Endothelial cell of umbilical vein (primary cell): ENCODE results near the gene FAM3A. TPM values are rescaled to one million over a fixed set of nuclear protein-coding genes. Genes with fewer than 3 reads are reported as not detected.

Source experiments
- BruUV-seq: library from RNA; stranded (reverse); fragments of 400-500 nt; replicated peaks from 2 replicates; lab custom pipeline; 2021; lab: Mats Ljungman, UMichigan
- CTCF ChIA-PET: fragments of 300-600, 350-600 bp; sonication (Branson Sonifier 250); formaldehyde crosslinking; loops from one replicate; lab custom pipeline; 2021; ENCODE audit warnings: antibody characterized with exemption, inconsistent platforms; lab: Charles Lee
- POLR2A ChIA-PET: fragments of 300-600, 350-600 bp; sonication (Branson Sonifier 250); formaldehyde crosslinking; loops from one replicate; lab custom pipeline; 2021; ENCODE audit warnings: antibody characterized with exemption, inconsistent platforms; lab: Charles Lee
- DNase-seq: peaks from one replicate; pipeline ENCODE4 v3.0.0-alpha.2; 2011; ENCODE audit warnings: low read depth, low spot score
- FAIRE-seq: peaks from 2 replicates; lab custom pipeline; 2011; peaks lifted over from hg19 to GRCh38; lab: Jason Lieb, UNC
- H2AFZ ChIP-seq: 2 replicates; pipeline ENCODE4 v1.6.0; 2012; ENCODE audit warnings: low read depth, low read length, control low read depth, inconsistent platforms
- H3K27ac ChIP-seq: 2 replicates; pipeline ENCODE4 v1.5.1; 2011; ENCODE audit warnings: low read depth, mild to moderate bottlenecking, control low read depth, low read length, moderate library complexity; ENCODE audit not compliant: insufficient read depth
- H3K27me3 ChIP-seq, 2 experiments: 2 replicates each; pipeline versions ENCODE4 v1.6.0 to v1.6.1; 2011; ENCODE audit warnings: low read length in 2 of 2, mixed read lengths in 1 of 2; ENCODE audit not compliant: control insufficient read depth in 2 of 2, insufficient read depth in 2 of 2
- H3K36me3 ChIP-seq, 2 experiments: 2 replicates in 1 of 2; 3 replicates in 1 of 2; pipeline ENCODE4 v1.5.1; 2011; ENCODE audit warnings: low read length in 2 of 2, mild to moderate bottlenecking in 1 of 2, moderate library complexity in 1 of 2; ENCODE audit not compliant: control insufficient read depth in 2 of 2, insufficient read depth in 2 of 2; ENCODE audit errors: extremely low read depth in 1 of 2
- H3K4me1 ChIP-seq: 3 replicates; pipeline ENCODE4 v1.5.1; 2011; ENCODE audit warnings: mild to moderate bottlenecking, low read length; ENCODE audit not compliant: control insufficient read depth, insufficient read depth; ENCODE audit errors: extremely low read depth
- H3K4me2 ChIP-seq: 2 replicates; pipeline ENCODE4 v1.6.1; 2011; ENCODE audit warnings: low read length, control low read depth, mixed read lengths; ENCODE audit not compliant: insufficient read depth
- H3K4me3 ChIP-seq, 3 experiments: fragments of 200-600 bp in 1 of 3; sonication (generic), shearing (Covaris generic) in 1 of 3; replicated peaks in 1 of 3; 2 replicates each; pipeline ENCODE4 v1.5.1; 2011 to 2016; ENCODE audit warnings: control low read depth in 3 of 3, low read length in 3 of 3, mild to moderate bottlenecking in 2 of 3, inconsistent platforms in 1 of 3, low read depth in 1 of 3, moderate library complexity in 1 of 3; ENCODE audit not compliant: insufficient read depth in 1 of 3
- H3K79me2 ChIP-seq: 2 replicates; pipeline ENCODE4 v1.6.0; 2012; ENCODE audit warnings: low read length, inconsistent platforms; ENCODE audit not compliant: control insufficient read depth, insufficient read depth
- H3K9ac ChIP-seq: replicated peaks from 2 replicates; pipeline ENCODE3; 2011; ENCODE audit warnings: low read length, control low read depth; ENCODE audit not compliant: insufficient read depth; ENCODE audit errors: extremely low read depth
- H3K9me1 ChIP-seq: replicated peaks from 3 replicates; pipeline ENCODE4 v1.6.0; 2011; ENCODE audit warnings: mild to moderate bottlenecking, low read length; ENCODE audit not compliant: control insufficient read depth, insufficient read depth; ENCODE audit errors: extremely low read depth
- H3K9me3 ChIP-seq: replicated peaks from 2 replicates; pipeline ENCODE4 v1.5.1; 2012; ENCODE audit warnings: low read length, inconsistent platforms; ENCODE audit not compliant: control insufficient read depth, insufficient read depth
- H4K20me1 ChIP-seq: replicated peaks from 2 replicates; pipeline ENCODE3; 2011; ENCODE audit warnings: mild to moderate bottlenecking, low read length; ENCODE audit not compliant: control insufficient read depth, insufficient read depth; ENCODE audit errors: extremely low read depth
- EZH2 ChIP-seq: IDR thresholded peaks from 2 replicates; pipeline ENCODE4 v1.6.1; 2012; ENCODE audit warnings: borderline replicate concordance, low read depth, mild to moderate bottlenecking, moderate library complexity, low read length, inconsistent platforms; ENCODE audit not compliant: severe bottlenecking
- FOS ChIP-seq: IDR thresholded peaks from 2 replicates; pipeline ENCODE4 v1.6.1; 2011; ENCODE audit warnings: mild to moderate bottlenecking, low read length, moderate library complexity, borderline replicate concordance; ENCODE audit not compliant: insufficient read depth
- GATA2 ChIP-seq: IDR thresholded peaks from 2 replicates; pipeline ENCODE4 v1.7.0; 2011; ENCODE audit warnings: low read depth, mild to moderate bottlenecking, moderate library complexity, mixed read lengths, low read length; ENCODE audit not compliant: insufficient read length, insufficient read depth
- JUN ChIP-seq: IDR thresholded peaks from 2 replicates; pipeline ENCODE4 v1.6.1; 2011; ENCODE audit warnings: borderline replicate concordance, low read depth; ENCODE audit not compliant: insufficient read length, insufficient read depth
- MYC ChIP-seq: IDR thresholded peaks from one replicate; pipeline ENCODE4 v1.6.1; 2011; ENCODE audit warnings: mild to moderate bottlenecking, low read depth, low read length
- POLR2A ChIP-seq: IDR thresholded peaks from 2 replicates; pipeline ENCODE4 v1.6.1; 2012; ENCODE audit warnings: low read depth, mild to moderate bottlenecking, control low read depth, low read length
- POLR2AphosphoS5 ChIP-seq: IDR thresholded peaks from 2 replicates; pipeline ENCODE4 v1.6.1; 2012; ENCODE audit warnings: low read depth, mild to moderate bottlenecking, control low read depth, low read length, moderate library complexity; ENCODE audit not compliant: insufficient read depth
- dilution Hi-C: fragments of 300-500 bp; cut with MboI; formaldehyde crosslinking; loops from one replicate; pipeline ENCODE4 v1.15.0; 2019; ENCODE audit warnings: low sequenced_read_pairs; ENCODE audit not compliant: extremely low pct_ligation_motif_present
- intact Hi-C: fragments of 100-400 bp; cut with micrococcal nuclease; formaldehyde crosslinking; loops from one replicate; pipeline ENCODE4 v1.10.0; 2022
- polyA plus RNA-seq, 4 experiments: library from polyadenylated mRNA; depleted of rRNA in 3 of 4; stranded (reverse) in 3 of 4; unstranded in 1 of 4; fragments of >200 nt; gene quantifications; 2 replicates each; pipeline versions ENCODE4 v1.2.1 to v1.2.3, GENCODE V29; 2011 to 2012; ENCODE audit warnings: missing spikeins in 1 of 4
- total RNA-seq: library from RNA; stranded (reverse); gene quantifications from 2 replicates; pipeline ENCODE4 v1.2.3, GENCODE V29; 2021
- TF ChIP-seq, protein P1 (sequence below), 2 donors: IDR thresholded peaks; 1 replicate in 1 of 2; 2 replicates in 1 of 2; pipeline ENCODE4 v1.5.1; 2011; ENCODE audit warnings: low read length in 2 of 2, mild to moderate bottlenecking in 2 of 2, moderate library complexity in 2 of 2, control low read depth in 1 of 2, inconsistent platforms in 1 of 2, low read depth in 1 of 2; ENCODE audit not compliant: insufficient read depth in 1 of 2; ENCODE audit errors: extremely low read depth in 1 of 2
- TF ChIP-seq, protein P2 (sequence below): IDR thresholded peaks from 2 replicates; pipeline ENCODE4 v1.6.1; 2011; ENCODE audit not compliant: insufficient read depth, insufficient read length

FAM3A gene
- total and polyA plus RNA-seq, 2 donors (not counting 3 experiments of a cell fraction or from before 2014, with no cell fraction given): 32.0 to 42.9 TPM

DNA sequence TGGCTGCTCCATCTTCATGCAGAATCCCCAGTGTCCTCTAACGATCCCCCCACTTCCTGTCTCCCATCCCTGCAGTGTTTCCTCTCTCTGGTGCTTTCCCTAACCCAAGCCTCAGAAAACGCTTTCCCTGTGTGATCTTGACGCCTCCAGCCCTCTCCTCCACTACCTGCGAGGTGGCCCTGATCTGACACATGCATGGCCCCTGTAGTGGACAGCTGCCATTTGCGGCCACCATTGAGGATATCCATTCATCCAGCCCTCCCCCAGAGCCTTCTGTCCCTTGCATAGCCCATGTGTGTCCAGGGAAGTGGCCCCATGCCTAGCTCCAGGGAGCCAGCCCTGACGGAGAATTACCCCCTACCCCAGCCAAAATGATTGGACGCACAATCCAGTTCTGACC, 32.7 kb downstream of the FAM3A start:
- ChIA-PET POLR2A (no interaction called here), CTCF (no interaction called here)
- H3K36me3 ChIP-seq: no peaks in the 10 kb centered on the region
- no peaks in the 10 kb centered on the region for H3K9me1 ChIP-seq
- H3K27me3 ChIP-seq: no peaks in the 10 kb centered on the region
- no TSS peak for BruUV-seq
- peaks cover 10% of the 10 kb centered on the region for H3K79me2 ChIP-seq
- dilution Hi-C loops (no loop called here), intact Hi-C loops (no loop called here)
- H3K4me1 ChIP-seq: peaks cover 8% of the 10 kb centered on the region
- no peak overlapping the region for H3K4me3 ChIP-seq
- no peaks in the 10 kb centered on the region for H4K20me1 ChIP-seq
- no peak overlapping the region for H3K4me2 ChIP-seq
- no peak overlapping the region for H3K9ac ChIP-seq
- H3K9me3 ChIP-seq: no peaks in the 10 kb centered on the region
- DNase-seq (no peak), FAIRE-seq (no peak)
- TF ChIP-seq MYC (no peak), EZH2 (no peak), GATA2 (no peak), POLR2A (no peak), JUN (no peak), FOS (no peak), POLR2AphosphoS5 (no peak)
- TF ChIP-seq, protein P1, sequence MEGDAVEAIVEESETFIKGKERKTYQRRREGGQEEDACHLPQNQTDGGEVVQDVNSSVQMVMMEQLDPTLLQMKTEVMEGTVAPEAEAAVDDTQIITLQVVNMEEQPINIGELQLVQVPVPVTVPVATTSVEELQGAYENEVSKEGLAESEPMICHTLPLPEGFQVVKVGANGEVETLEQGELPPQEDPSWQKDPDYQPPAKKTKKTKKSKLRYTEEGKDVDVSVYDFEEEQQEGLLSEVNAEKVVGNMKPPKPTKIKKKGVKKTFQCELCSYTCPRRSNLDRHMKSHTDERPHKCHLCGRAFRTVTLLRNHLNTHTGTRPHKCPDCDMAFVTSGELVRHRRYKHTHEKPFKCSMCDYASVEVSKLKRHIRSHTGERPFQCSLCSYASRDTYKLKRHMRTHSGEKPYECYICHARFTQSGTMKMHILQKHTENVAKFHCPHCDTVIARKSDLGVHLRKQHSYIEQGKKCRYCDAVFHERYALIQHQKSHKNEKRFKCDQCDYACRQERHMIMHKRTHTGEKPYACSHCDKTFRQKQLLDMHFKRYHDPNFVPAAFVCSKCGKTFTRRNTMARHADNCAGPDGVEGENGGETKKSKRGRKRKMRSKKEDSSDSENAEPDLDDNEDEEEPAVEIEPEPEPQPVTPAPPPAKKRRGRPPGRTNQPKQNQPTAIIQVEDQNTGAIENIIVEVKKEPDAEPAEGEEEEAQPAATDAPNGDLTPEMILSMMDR (IDR thresholded peaks at IDR 0.05; ENCODE audit: extremely low read depth in 1 of 2, insufficient read depth in 1 of 2, low read depth in 1 of 2, low read length in 2 of 2): no peak
- TF ChIP-seq, protein P2, sequence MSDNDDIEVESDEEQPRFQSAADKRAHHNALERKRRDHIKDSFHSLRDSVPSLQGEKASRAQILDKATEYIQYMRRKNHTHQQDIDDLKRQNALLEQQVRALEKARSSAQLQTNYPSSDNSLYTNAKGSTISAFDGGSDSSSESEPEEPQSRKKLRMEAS: no peak
- no peak overlapping the region for H2AFZ ChIP-seq
- no peak overlapping the region for H3K27ac ChIP-seq
